HepG2 (cell line): ENCODE measurements around the gene NUTF2. TPM values are rescaled to one million over a fixed set of nuclear protein-coding genes. Genes with fewer than 3 reads are reported as not detected.
A peak's percentile ranks its signal among the peaks of the same experiment; 100 is the strongest.

Source experiments
- ATF4 ChIP-seq, 2 experiments: fragments of 450-650 bp in 1 of 2; sonication (generic) in 1 of 2; formaldehyde crosslinking; IDR thresholded peaks; 2 replicates each; pipeline versions ENCODE4 v1.5.0 to v1.8.0; 2020 to 2022; ENCODE audit warnings: mild to moderate bottlenecking in 1 of 2, missing genetic modification reagents in 1 of 2
- ATRX ChIP-seq: sonication (generic); formaldehyde crosslinking; IDR thresholded peaks from 2 replicates; pipeline ENCODE4 v1.4.0; 2020; ENCODE audit warnings: missing genetic modification reagents, borderline replicate concordance
- CENPT ChIP-seq: sonication (generic); formaldehyde crosslinking; IDR thresholded peaks from 2 replicates; pipeline ENCODE4 v1.8.0; 2022; ENCODE audit warnings: low read depth, mild to moderate bottlenecking, moderate library complexity, missing genetic modification reagents
- FOSL2 ChIP-seq: sonication (generic); formaldehyde crosslinking; IDR thresholded peaks from 2 replicates; pipeline ENCODE4 v1.4.0; 2020; ENCODE audit warnings: missing genetic modification reagents
- HDAC2 ChIP-seq: sonication (generic); formaldehyde crosslinking; IDR thresholded peaks from 2 replicates; pipeline ENCODE4 v1.4.0; 2020; ENCODE audit warnings: missing genetic modification reagents
- HNRNPL ChIP-seq: fragments of 200-400 bp; formaldehyde crosslinking; IDR thresholded peaks from 2 replicates; pipeline ENCODE4 v1.6.1; 2017; ENCODE audit warnings: mild to moderate bottlenecking, low read depth, low read length
- KDM2A ChIP-seq: sonication (generic); formaldehyde crosslinking; IDR thresholded peaks from 2 replicates; pipeline ENCODE4 v1.4.0; 2020; ENCODE audit warnings: low read depth, missing genetic modification reagents, borderline replicate concordance
- KDM3A ChIP-seq: IDR thresholded peaks from 2 replicates; pipeline ENCODE4 v1.6.1; 2018; ENCODE audit warnings: low read depth, missing compliant biosample characterization
- MEIS2 ChIP-seq: sonication (generic); formaldehyde crosslinking; IDR thresholded peaks from 2 replicates; pipeline ENCODE4 v1.9.0; 2021; ENCODE audit warnings: mild to moderate bottlenecking, missing genetic modification reagents
- MTF1 ChIP-seq: sonication (generic); formaldehyde crosslinking; IDR thresholded peaks from 2 replicates; pipeline ENCODE4 v1.5.0; 2020; ENCODE audit warnings: missing genetic modification reagents
- PHF5A ChIP-seq: IDR thresholded peaks from one replicate; pipeline ENCODE4 v1.6.1; 2018; ENCODE audit warnings: low read depth, missing genetic modification reagents; ENCODE audit not compliant: unreplicated experiment
- PTBP1 ChIP-seq: fragments of 200-400 bp; formaldehyde crosslinking; IDR thresholded peaks from 2 replicates; pipeline ENCODE4 v1.6.1; 2018; ENCODE audit warnings: low read length, low read depth; ENCODE audit not compliant: poor library complexity, severe bottlenecking
- REPIN1 ChIP-seq: sonication (generic); formaldehyde crosslinking; IDR thresholded peaks from 2 replicates; pipeline ENCODE4 v1.8.0; 2022; ENCODE audit warnings: missing genetic modification reagents, low read depth, mild to moderate bottlenecking, borderline replicate concordance
- SMYD3 ChIP-seq: sonication (generic); formaldehyde crosslinking; IDR thresholded peaks from 2 replicates; pipeline ENCODE4 v1.8.1; 2023; ENCODE audit warnings: mild to moderate bottlenecking, missing genetic modification reagents
- SOX13 ChIP-seq, 3 experiments: fragments of 450-650 bp in 1 of 3; sonication (generic) in 1 of 3; formaldehyde crosslinking in 1 of 3; IDR thresholded peaks in 2 of 3; conservative IDR thresholded peaks in 1 of 3; 2 replicates each; pipeline versions ENCODE4 v1.5.0 to v1.6.1; 2016 to 2020; ENCODE audit warnings: antibody characterized with exemption in 1 of 3, mild to moderate bottlenecking in 1 of 3, missing compliant biosample characterization in 1 of 3, missing genetic modification reagents in 1 of 3, moderate library complexity in 1 of 3
- WIZ ChIP-seq: sonication (generic); formaldehyde crosslinking; IDR thresholded peaks from 2 replicates; pipeline ENCODE4 v1.5.1; 2020; ENCODE audit warnings: mild to moderate bottlenecking, missing genetic modification reagents
- YY1 ChIP-seq: IDR thresholded peaks from 2 replicates; pipeline ENCODE4 v1.6.1; 2011; ENCODE audit warnings: low read length, low read depth, moderate library complexity, mild to moderate bottlenecking; ENCODE audit not compliant: insufficient read depth, insufficient replicate concordance
- ZFP36L1 ChIP-seq: sonication (generic); formaldehyde crosslinking; IDR thresholded peaks from 2 replicates; pipeline ENCODE4 v1.8.0; 2022; ENCODE audit warnings: mild to moderate bottlenecking, missing genetic modification reagents, moderate library complexity
- ZNF337 ChIP-seq: sonication (generic); formaldehyde crosslinking; IDR thresholded peaks from 2 replicates; pipeline ENCODE4 v1.5.1; 2020; ENCODE audit warnings: missing genetic modification reagents, low read depth, mild to moderate bottlenecking, borderline replicate concordance
- ZNF451 ChIP-seq: sonication (generic); formaldehyde crosslinking; IDR thresholded peaks from 2 replicates; pipeline ENCODE4 v1.5.0; 2020; ENCODE audit warnings: mild to moderate bottlenecking, missing genetic modification reagents
- ZNF496 ChIP-seq: sonication (generic); formaldehyde crosslinking; IDR thresholded peaks from 2 replicates; pipeline ENCODE4 v1.8.1; 2023; ENCODE audit warnings: mild to moderate bottlenecking, moderate library complexity, missing genetic modification reagents; ENCODE audit not compliant: insufficient replicate concordance
- ZNF629 ChIP-seq: sonication (generic); formaldehyde crosslinking; conservative IDR thresholded peaks from 2 replicates; pipeline ENCODE4 v1.5.0; 2020; ENCODE audit warnings: missing genetic modification reagents
- ZNF678 ChIP-seq: sonication (generic); formaldehyde crosslinking; IDR thresholded peaks from 2 replicates; pipeline ENCODE4 v1.4.0; 2020; ENCODE audit warnings: mild to moderate bottlenecking, missing genetic modification reagents
- ZNF790 ChIP-seq: sonication (generic); formaldehyde crosslinking; IDR thresholded peaks from 2 replicates; pipeline ENCODE4 v1.8.0; 2022; ENCODE audit warnings: missing genetic modification reagents, mild to moderate bottlenecking, borderline replicate concordance
- ZNF839 ChIP-seq: sonication (generic); formaldehyde crosslinking; IDR thresholded peaks from 2 replicates; pipeline ENCODE4 v1.4.0; 2020; ENCODE audit warnings: missing genetic modification reagents, mild to moderate bottlenecking, borderline replicate concordance
- polyA plus RNA-seq, 8 experiments: library from polyadenylated mRNA; depleted of rRNA in 3 of 8; stranded (reverse) in 7 of 8; unstranded in 1 of 8; fragments of >200 nt; fragmentation: Illumina TruSeq in 4 of 8; extraction: Trizol in 4 of 8; gene quantifications; 2 replicates each; pipeline versions ENCODE4 v1.2.1 to v1.2.3, GENCODE V29; 2011 to 2016; ENCODE audit warnings: low read depth in 4 of 8, missing spikeins in 1 of 8, mixed read lengths in 1 of 8; ENCODE audit not compliant: insufficient read depth in 1 of 8
- total RNA-seq, 5 experiments: library from RNA; depleted of rRNA; stranded (reverse); fragments of >200 nt; fragmentation: Illumina TruSeq; extraction: Trizol; gene quantifications; 2 replicates each; pipeline ENCODE4 v1.2.3, GENCODE V29; 2016; ENCODE audit warnings: low read depth in 1 of 5
- TF ChIP-seq, protein P1 (sequence below): sonication (generic); formaldehyde crosslinking; conservative IDR thresholded peaks from 2 replicates; pipeline ENCODE4 v1.4.0; 2020; ENCODE audit warnings: missing genetic modification reagents

The NUTF2 gene
- total and polyA plus RNA-seq, 2 of the 13 experiments (the other 11 are each of a cell fraction or from before 2014, with no cell fraction given) = 168 to 214 TPM

DNA sequence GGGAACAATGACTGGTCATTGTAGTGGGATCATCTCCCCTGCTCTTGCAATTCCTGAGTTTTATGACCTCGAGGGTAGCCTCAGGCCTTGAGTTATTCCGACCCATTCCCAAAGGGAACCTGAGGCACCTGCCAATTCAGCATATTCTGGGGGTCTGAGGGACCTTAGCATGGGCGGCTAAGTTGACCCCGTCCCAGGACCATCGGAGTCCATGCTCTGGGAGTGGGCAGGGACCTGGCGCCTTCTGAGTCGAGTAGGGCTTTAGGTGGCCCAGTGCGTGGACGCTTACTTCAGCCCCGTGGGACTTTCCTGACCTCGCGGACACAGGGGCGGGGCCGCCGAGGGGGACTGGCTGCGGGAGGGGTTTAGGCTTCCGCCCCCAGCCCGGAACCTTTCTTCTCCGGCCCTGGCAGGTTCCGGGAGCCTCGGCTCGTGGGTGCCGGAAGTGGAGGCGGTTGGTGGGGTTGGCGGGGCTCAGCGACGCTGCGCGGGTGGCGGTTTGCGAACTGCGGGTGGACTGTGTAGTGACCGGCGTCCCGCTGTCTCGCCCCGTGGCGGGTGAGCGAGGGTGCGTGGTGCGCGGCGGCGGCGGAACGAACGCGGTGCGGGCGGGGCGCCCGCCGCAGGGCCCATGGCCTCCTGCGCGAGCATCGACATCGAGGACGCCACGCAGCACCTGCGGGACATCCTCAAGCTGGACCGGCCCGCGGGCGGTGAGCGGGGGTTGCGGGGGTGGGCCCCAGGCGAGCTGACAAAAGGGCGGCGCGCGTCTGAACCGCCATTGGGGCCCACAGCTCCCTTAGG is 26.1 kb downstream of the NUTF2 start, which contains the start of gene EDC4 (continued):
- TF ChIP-seq, protein P1, sequence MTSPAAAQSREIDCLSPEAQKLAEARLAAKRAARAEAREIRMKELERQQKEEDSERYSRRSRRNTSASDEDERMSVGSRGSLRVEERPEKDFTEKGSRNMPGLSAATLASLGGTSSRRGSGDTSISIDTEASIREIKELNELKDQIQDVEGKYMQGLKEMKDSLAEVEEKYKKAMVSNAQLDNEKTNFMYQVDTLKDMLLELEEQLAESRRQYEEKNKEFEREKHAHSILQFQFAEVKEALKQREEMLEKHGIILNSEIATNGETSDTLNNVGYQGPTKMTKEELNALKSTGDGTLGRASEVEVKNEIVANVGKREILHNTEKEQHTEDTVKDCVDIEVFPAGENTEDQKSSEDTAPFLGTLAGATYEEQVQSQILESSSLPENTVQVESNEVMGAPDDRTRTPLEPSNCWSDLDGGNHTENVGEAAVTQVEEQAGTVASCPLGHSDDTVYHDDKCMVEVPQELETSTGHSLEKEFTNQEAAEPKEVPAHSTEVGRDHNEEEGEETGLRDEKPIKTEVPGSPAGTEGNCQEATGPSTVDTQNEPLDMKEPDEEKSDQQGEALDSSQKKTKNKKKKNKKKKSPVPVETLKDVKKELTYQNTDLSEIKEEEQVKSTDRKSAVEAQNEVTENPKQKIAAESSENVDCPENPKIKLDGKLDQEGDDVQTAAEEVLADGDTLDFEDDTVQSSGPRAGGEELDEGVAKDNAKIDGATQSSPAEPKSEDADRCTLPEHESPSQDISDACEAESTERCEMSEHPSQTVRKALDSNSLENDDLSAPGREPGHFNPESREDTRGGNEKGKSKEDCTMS (CRISPR knock-in tag) = 0 out of 2 replicates have a peak, but pooled peaks have one; percentile 67
- TF ChIP-seq ATRX (CRISPR knock-in tag) (no peak), ZNF678 (CRISPR knock-in tag) (no peak), ZNF337 (peak; percentile 58; the same call in 1 of the 2 replicates), SMYD3 (CRISPR knock-in tag) (peak; percentile 43; the same call in 1 of the 2 replicates), REPIN1 (CRISPR knock-in tag) (peak; percentile 96), PHF5A (CRISPR knock-in tag) (peak; percentile 95), MEIS2 (CRISPR knock-in tag) (peak; percentile 67), HNRNPL (peak; percentile 58; the same call in 1 of the 2 replicates), ZNF629 (CRISPR knock-in tag) (no peak; the same call in 1 of the 2 replicates), KDM2A (peak; percentile 100), SOX13 (IDR thresholded peaks at IDR 0.05) (no peak), SOX13 (CRISPR knock-in tag; conservative IDR thresholded peaks at IDR 0.05 in 1 of 2, IDR thresholded peaks at IDR 0.05 in 1 of 2) (peak in 1 of 2 experiments; percentile 62; a peak in 1 of 4 replicates), CENPT (CRISPR knock-in tag) (no peak), FOSL2 (CRISPR knock-in tag) (peak; percentile 65), YY1 (peak; percentile 78), ZNF790 (0 out of 2 replicates have a peak, but pooled peaks have one; percentile 27), ZNF496 (CRISPR knock-in tag) (no peak), WIZ (CRISPR knock-in tag) (no peak; the same call in 1 of the 2 replicates), PTBP1 (peak; percentile 97), ZNF451 (CRISPR knock-in tag) (peak; percentile 69; the same call in 1 of the 2 replicates), MTF1 (CRISPR knock-in tag) (no peak), ATF4 (CRISPR knock-in tag; IDR thresholded peaks at IDR 0.05) (peak in 1 of 2 experiments; percentile 79; a peak in 2 of 4 replicates), HDAC2 (CRISPR knock-in tag) (peak; percentile 72; the same call in 1 of the 2 replicates), KDM3A (CRISPR knock-in tag) (peak; percentile 99), ZNF839 (CRISPR knock-in tag) (peak; percentile 82; the same call in 1 of the 2 replicates), ZFP36L1 (CRISPR knock-in tag) (no peak)
